Non-pigmented ciliary epithelial cell (primary cell): Measurements from ENCODE around the gene KIF23.
"Not testable (repeated sequence)": the region's sequence is repeated elsewhere in the genome, so short reads cannot be mapped to it uniquely, and the experiment has no call there.

Source experiments
- DNase-seq: peaks from one replicate; pipeline ENCODE4 v3.0.0-alpha.2; 2010; ENCODE audit warnings: low read depth

KIF23 gene

GRCh38 chr15:69434679-69435078 lies 20.5 kb downstream of the KIF23 start:
- DNase-seq = no peak

- DNase-seq = no peak
Observed at GRCh38 chr15:69435985-69436384, 21.8 kb downstream of the KIF23 start.

- DNase-seq = no peak
Observed at GRCh38 chr15:69436951-69437350, 22.8 kb downstream of the KIF23 start.

- no peak for DNase-seq
Observed at GRCh38 chr15:69439623-69440022, 25.5 kb downstream of the KIF23 start.

- DNase-seq = no peak
Observed at GRCh38 chr15:69443032-69443611, 29.0 kb downstream of the KIF23 start.

GRCh38 chr15:69444686-69445085 lies 30.5 kb downstream of the KIF23 start:
- DNase-seq = no peak

- DNase-seq = no peak
Observed at GRCh38 chr15:69446953-69447352, 32.8 kb downstream of the KIF23 start.

- DNase-seq = not testable (repeated sequence)
Observed at GRCh38 chr15:69450221-69450620, 36.1 kb downstream of the KIF23 start.

GRCh38 chr15:69450968-69451695 lies 37.0 kb downstream of the KIF23 start:
- DNase-seq = no peak

- no peak for DNase-seq
Observed at GRCh38 chr15:69451951-69452691, 38.0 kb downstream of the KIF23 start.

- peak; percentile 79 for DNase-seq
Observed at GRCh38 chr15:69452692-69453521, 38.8 kb downstream of the KIF23 start, which contains the start of gene RPLP1. Gene RPLP1 (plus strand): TSS chr15:69452818. CDS start chr15:69452949, 131 bp downstream.

- DNase-seq = no peak
Observed at GRCh38 chr15:69454953-69455352, 40.8 kb downstream of the KIF23 start.

GRCh38 chr15:69456208-69457166 lies 42.3 kb downstream of the KIF23 start:
- no peak for DNase-seq

- no peak for DNase-seq
Observed at GRCh38 chr15:69457304-69458280, 43.4 kb downstream of the KIF23 start.

- no peak for DNase-seq
Observed at GRCh38 chr15:69459066-69459465, 44.9 kb downstream of the KIF23 start.

GRCh38 chr15:69460481-69460880 lies 46.3 kb downstream of the KIF23 start:
- DNase-seq = no peak

- DNase-seq = no peak
Observed at GRCh38 chr15:69462030-69462492, 47.9 kb downstream of the KIF23 start.

GRCh38 chr15:69462493-69463181 lies 48.5 kb downstream of the KIF23 start:
- DNase-seq = peak; percentile 98

GRCh38 chr15:69463182-69463756 lies 49.1 kb downstream of the KIF23 start:
- no peak for DNase-seq
